G401 (cell line): Measurements from ENCODE around the gene ZC3H4. TPM values are rescaled to one million over a fixed set of nuclear protein-coding genes. Genes with fewer than 3 reads are reported as not detected.
"Not testable (repeated sequence)": the region's sequence is repeated elsewhere in the genome, so short reads cannot be mapped to it uniquely, and the experiment has no call there.

Experiments used
- DNase-seq: peaks from one replicate; pipeline ENCODE4 v3.0.0-alpha.2; 2015; ENCODE audit warnings: low spot score
- in situ Hi-C: cut with HindIII; loops from 2 replicates; pipeline ENCODE4 v1.10.0; 2016; ENCODE audit warnings: low sequenced_read_pairs, mixed read lengths
- total RNA-seq: library from RNA; depleted of rRNA; stranded (reverse); fragments of >200 nt; shearing (Covaris generic); gene quantifications from 2 replicates; pipeline ENCODE4 v1.2.3, GENCODE V29; 2014

Gene ZC3H4
- total RNA-seq, 1 experiment from 2014 or later: 16.8 TPM

GRCh38 chr19:47141252-47141651 is 27.7 kb upstream of the ZC3H4 start:
- DNase-seq, in situ Hi-C loops: not testable (repeated sequence)

DNA sequence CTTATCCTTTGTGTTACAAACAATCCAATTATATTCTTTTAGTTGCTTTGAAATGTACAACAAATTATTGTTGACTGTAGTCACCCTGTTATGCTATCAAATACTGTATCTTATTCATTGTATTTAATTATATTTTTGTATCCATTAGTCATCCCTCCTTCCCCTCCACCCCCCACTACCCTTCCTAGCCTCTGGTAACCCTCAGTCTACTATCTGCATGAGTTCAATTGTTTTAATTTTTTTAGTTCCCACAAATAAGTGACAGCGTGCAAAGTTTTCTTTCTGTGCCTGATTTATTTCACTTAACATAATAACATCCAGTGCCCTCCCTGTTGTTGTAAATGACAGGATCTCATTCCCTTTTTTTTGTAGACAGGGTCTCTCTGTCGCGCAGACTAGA is 21.6 kb upstream of the ZC3H4 start:
- no peak for DNase-seq
- in situ Hi-C loops: no loop called here

DNA sequence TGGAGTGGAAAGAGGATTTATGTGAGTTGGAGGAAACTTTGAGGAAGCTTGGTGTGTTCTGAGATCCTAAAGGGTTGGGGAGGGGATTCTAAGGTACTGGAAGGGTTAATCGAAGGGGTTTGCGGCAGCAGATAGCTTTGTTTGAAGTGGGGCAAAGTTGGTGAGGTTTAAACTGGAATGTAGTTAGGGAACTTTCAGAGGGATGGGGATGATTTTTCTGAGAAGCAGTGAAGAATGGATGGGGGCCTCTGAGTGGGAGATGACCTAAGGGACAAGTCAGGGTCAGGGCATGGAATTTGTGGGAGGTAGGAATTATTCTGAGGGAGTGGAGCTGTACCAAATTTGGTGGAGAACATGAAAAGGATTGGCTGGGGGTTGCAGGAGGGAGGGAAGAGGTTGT is 21.0 kb upstream of the ZC3H4 start:
- in situ Hi-C loops: no loop called here
- DNase-seq: no peak

GRCh38 chr19:47133021-47133471 is 19.5 kb upstream of the ZC3H4 start:
- in situ Hi-C loops: no loop called here
- no peak for DNase-seq

DNA sequence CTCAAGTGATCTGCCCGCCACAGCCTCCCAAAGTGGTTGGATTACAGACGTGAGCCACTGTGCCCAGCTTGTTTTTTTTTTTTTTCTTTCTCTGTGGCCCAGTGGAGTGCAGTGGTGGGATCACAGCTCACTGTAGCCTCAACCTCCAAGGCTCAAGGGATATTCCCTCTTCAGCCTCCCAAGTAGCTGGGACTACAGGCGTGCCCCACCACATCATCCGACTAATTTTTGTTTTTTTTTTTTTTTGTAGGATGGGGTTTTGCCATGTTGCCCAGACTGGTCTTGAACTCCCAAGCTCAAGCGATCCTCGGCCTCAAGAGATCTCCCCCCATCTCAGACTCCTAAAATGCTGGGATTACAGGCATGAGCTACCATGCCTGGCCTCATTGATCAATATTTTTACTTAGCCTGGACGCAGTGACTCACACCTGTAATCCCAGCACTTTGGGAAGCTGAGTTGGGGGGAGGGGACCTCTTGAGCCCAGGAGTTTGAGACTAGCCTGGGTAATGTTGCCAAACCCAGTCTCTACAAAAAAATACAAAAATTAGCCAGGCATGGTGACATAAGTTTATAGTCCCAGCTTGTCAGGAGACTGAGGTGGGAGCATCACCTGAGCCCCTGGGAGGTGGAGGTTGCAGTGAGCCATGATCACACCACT is 18.7 kb upstream of the ZC3H4 start:
- in situ Hi-C loops: no loop called here
- no peak for DNase-seq

- DNase-seq: peak; percentile 95
- in situ Hi-C loops: no loop called here
Measured at GRCh38 chr19:47130589-47131227, 17.1 kb upstream of the ZC3H4 start, which contains the start of gene SAE1. TSS of gene SAE1 (plus strand) at chr19:47130835. CDS start at chr19:47130931, 96 bp downstream.

- in situ Hi-C loops: no loop called here
- no peak for DNase-seq
Measured at GRCh38 chr19:47130120-47130588, 16.6 kb upstream of the ZC3H4 start.

DNA sequence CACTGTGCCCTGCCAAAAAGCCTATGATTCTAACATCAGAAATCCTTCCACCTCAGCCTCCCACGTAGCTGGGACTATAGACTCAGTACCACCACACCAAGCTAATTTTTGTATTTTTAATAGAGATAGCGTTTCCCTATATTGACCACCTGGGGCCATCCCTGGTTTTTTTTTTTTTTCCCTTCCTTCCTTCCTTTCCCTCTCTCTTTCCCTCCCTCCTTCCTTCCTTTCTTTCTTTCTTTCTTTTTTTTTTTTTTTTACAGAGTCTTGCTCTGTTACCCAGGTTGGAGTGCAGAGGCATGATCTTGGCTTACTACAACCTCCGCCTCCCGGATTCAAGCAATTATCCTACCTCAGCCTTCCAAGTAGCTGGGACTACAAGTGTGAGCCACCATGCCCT is 16.0 kb upstream of the ZC3H4 start:
- no peak for DNase-seq
- in situ Hi-C loops: no loop called here

- in situ Hi-C loops: no loop called here
- no peak for DNase-seq
Measured at GRCh38 chr19:47125669-47125938, 12.0 kb upstream of the ZC3H4 start.

DNA sequence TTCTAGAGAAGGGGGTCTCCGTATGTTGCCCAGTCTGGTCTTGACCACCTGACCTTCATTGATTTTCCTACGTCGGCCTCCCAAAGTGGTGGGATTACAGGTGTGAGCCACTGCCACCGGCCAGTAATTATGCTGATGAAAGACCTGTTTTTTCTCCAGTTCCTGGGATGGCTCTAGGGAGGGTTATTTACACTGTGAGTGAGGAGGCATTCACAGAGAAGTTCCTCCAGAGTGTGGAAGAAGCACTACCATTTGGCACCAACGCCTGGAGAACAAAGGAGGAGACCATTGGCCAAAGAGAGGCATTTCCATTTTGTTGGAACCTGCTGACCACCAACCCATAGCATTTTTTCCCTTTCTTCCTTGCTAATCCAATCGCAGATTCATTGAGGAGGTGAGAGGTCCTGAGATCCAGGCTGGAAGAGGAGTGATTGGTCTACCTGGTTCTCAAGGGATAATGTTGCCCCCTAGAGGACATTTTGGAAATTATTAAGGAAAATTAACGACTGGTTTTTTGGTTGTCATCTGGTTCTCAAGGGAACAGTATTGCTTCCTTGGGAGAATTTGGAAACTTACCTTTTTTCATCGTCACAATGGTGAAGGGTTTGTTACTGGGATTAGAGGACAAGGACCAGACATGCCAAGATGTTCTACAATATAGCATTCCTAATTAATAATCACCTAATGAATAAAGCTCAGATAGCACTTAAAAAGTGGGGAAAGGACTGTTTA is 11.5 kb upstream of the ZC3H4 start:
- in situ Hi-C loops: no loop called here
- peak; percentile 90 for DNase-seq

DNA sequence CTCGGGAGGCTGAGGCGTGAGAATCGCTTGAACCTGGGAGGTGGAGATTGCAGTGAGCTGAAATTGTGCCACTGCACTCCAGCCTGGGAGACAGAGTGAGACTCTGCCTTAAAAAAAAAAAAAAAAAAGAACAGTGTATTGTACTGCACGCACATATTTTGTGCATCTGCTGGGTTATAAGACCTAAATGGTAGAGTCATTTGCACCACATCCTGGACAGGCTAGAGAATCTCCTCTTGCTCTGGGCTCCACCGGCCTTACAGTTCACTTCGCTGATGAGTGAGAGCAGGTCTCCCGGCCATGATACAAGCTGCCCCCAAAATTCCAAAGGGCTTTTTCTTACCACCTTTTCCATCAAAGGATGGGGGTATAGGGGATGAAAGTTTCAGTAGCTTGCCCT is 9.8 kb upstream of the ZC3H4 start:
- DNase-seq: no peak
- in situ Hi-C loops: no loop called here

GRCh38 chr19:47122359-47123335 is 9.1 kb upstream of the ZC3H4 start:
- DNase-seq: no peak
- in situ Hi-C loops: no loop called here

- in situ Hi-C loops: no loop called here
- no peak for DNase-seq
Measured at GRCh38 chr19:47120470-47121067, 7.0 kb upstream of the ZC3H4 start.

- in situ Hi-C loops: no loop called here
Measured at GRCh38 chr19:47113850-47114651, 475 bp upstream of the ZC3H4 start.

GRCh38 chr19:47112166-47112996 is 1.2 kb downstream of the ZC3H4 start:
- in situ Hi-C loops: no loop called here
- peak; percentile 81 for DNase-seq

More at GRCh38 chr19:47113850-47114651, 475 bp upstream of the ZC3H4 start:
- no peak for DNase-seq

DNA sequence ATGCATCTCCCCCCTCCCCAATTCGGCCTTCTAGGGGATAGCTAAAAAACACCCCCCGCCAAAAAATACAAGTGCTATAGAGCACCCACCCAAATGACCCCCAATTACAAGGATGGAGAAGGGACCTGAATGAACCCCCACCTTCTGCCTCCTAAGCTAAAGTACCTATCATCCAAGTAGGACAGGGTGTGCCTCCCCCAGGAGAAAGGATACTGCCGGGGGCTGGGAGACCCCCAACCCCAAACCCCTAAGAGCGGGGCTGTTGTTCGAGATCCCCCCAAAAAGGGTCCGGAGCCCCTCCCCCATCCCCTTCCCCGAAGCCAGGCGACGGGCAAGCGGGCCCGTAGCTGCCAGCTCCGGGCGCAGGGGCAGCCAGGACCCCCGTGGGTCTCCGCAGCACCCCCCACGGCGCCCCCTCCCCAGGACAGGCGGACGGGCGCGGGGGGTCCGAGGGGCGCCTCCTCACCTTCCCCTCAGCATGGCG is 1.9 kb downstream of the ZC3H4 start:
- no peak for DNase-seq
- in situ Hi-C loops: no loop called here

DNA sequence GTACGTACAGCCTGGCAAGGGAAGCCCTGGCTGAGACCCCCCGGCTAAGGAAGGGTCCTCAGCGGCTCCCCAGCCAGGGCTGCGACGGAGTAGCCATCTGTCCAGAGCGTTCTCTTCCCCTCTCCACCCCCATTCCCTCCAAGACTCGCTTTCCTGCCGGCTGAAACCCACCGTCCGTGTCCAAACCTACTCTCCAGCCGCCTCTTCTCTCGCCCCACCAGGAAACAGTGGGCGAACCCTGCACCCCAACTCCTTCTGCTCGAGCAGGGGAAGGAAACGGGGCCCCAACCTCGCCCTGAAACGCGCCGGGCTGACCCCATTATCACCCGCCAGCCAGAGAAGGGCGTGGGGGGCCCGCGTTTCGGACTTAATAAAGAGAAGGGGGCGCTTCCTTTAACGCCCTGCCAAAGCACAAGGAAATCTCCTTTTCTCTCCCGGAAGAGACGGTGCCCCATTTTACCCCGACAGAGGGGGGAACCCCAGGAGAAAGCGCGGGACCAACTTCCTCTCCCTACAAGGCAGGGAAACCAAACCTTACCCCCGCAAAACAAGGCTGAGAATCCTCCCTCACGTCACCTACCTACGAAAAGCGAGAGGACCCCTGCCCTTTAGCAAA is 2.5 kb downstream of the ZC3H4 start:
- in situ Hi-C loops: no loop called here
- DNase-seq: peak; percentile 48
